Mammary epithelial cell (primary cell): ENCODE results near the gene DOCK2.

Experiments used
- EZH2 ChIP-seq: IDR thresholded peaks from 2 replicates; pipeline ENCODE4 v1.6.1; 2012; ENCODE audit warnings: low read length, inconsistent platforms, borderline replicate concordance
- TF ChIP-seq, protein P1 (sequence below), 2 donors: IDR thresholded peaks in 1 of 2; conservative IDR thresholded peaks in 1 of 2; 2 replicates each; pipeline ENCODE4 v1.5.1; 2011 to 2012; ENCODE audit warnings: inconsistent platforms in 2 of 2, low read length in 2 of 2, mild to moderate bottlenecking in 2 of 2, control low read depth in 1 of 2, low read depth in 1 of 2; ENCODE audit not compliant: insufficient read depth in 1 of 2; ENCODE audit errors: extremely low read depth in 1 of 2

DNA sequence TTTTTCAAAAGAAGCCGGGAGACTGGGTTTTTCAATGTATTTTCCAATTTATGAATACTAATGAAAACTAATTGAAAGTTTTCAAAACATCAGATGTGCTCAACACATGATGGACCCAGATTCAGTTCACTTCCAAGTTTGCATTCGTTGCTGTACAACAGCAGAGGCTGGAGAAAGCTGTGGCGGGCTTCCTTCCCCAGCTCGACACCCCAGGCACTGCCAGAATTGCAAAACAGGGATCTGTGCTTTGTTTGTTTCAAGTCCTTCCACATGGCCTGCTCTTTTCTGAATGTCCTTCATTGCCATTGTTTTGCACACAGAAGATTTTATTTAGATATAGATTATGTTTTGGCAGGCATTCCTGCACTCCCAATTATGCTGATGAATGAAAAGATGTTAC lies 373.5 kb downstream of the DOCK2 start:
- TF ChIP-seq EZH2 = no peak
- TF ChIP-seq, protein P1, sequence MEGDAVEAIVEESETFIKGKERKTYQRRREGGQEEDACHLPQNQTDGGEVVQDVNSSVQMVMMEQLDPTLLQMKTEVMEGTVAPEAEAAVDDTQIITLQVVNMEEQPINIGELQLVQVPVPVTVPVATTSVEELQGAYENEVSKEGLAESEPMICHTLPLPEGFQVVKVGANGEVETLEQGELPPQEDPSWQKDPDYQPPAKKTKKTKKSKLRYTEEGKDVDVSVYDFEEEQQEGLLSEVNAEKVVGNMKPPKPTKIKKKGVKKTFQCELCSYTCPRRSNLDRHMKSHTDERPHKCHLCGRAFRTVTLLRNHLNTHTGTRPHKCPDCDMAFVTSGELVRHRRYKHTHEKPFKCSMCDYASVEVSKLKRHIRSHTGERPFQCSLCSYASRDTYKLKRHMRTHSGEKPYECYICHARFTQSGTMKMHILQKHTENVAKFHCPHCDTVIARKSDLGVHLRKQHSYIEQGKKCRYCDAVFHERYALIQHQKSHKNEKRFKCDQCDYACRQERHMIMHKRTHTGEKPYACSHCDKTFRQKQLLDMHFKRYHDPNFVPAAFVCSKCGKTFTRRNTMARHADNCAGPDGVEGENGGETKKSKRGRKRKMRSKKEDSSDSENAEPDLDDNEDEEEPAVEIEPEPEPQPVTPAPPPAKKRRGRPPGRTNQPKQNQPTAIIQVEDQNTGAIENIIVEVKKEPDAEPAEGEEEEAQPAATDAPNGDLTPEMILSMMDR (conservative IDR thresholded peaks at IDR 0.05 in 1 of 2, IDR thresholded peaks at IDR 0.05 in 1 of 2; ENCODE audit: extremely low read depth in 1 of 2, insufficient read depth in 1 of 2, low read depth in 1 of 2, low read length in 2 of 2) = no peak
